OCI-LY3 (cell line): Measurements from ENCODE around the gene MEG3.

Experiments
- H2AFZ ChIP-seq: fragments of 200-600, 300-600 bp; shearing (Covaris generic); 2 replicates; pipeline ENCODE4 v1.6.0; 2014; ENCODE audit warnings: antibody characterized with exemption, low read depth, low read length
- H3K27ac ChIP-seq: fragments of 200-600, 300-600 bp; sonication (generic); 2 replicates; pipeline ENCODE4 v1.5.1; 2014; ENCODE audit warnings: mild to moderate bottlenecking, low read length, moderate library complexity, mixed read lengths
- H3K27me3 ChIP-seq: fragments of 200-600, 300-600 bp; sonication (generic); 2 replicates; pipeline ENCODE4 v1.6.1; 2014; ENCODE audit warnings: low read depth, low read length, mixed read lengths
- H3K36me3 ChIP-seq: fragments of 200-600, 300-600 bp; sonication (generic); replicated peaks from 2 replicates; pipeline ENCODE3; 2014; ENCODE audit warnings: low read depth, low read length, mixed read lengths
- H3K4me1 ChIP-seq: fragments of 300-600, 200-600 bp; sonication (generic); 2 replicates; pipeline ENCODE4 v1.6.1; 2014; ENCODE audit warnings: low read length, mixed read lengths
- H3K4me2 ChIP-seq: fragments of 200-600, 300-600 bp; sonication (generic); 2 replicates; pipeline ENCODE4 v1.6.1; 2014; ENCODE audit warnings: low read length, mixed read lengths
- H3K4me3 ChIP-seq: fragments of 300-600, 200-600 bp; sonication (generic); 2 replicates; pipeline ENCODE4 v1.5.1; 2014; ENCODE audit warnings: antibody characterized with exemption, mild to moderate bottlenecking, low read length, moderate library complexity
- H3K79me2 ChIP-seq: fragments of 300-600, 200-600 bp; shearing (Covaris generic); 2 replicates; pipeline ENCODE4 v1.6.1; 2014; ENCODE audit warnings: mild to moderate bottlenecking, low read length, mixed read lengths
- H3K9ac ChIP-seq: fragments of 300-600, 200-600 bp; shearing (Covaris generic); 2 replicates; pipeline ENCODE4 v1.6.0; 2014; ENCODE audit warnings: mild to moderate bottlenecking, low read length, moderate library complexity
- H3K9me3 ChIP-seq: fragments of 200-600, 300-600 bp; shearing (Covaris generic); 2 replicates; pipeline ENCODE4 v1.6.1; 2014; ENCODE audit warnings: low read length, mixed read lengths; ENCODE audit not compliant: insufficient read depth
- H4K20me1 ChIP-seq: fragments of 200-600, 300-600 bp; sonication (generic); 2 replicates; pipeline ENCODE4 v1.6.1; 2016; ENCODE audit warnings: low read length, mixed read lengths; ENCODE audit not compliant: insufficient read depth
- EZH2phosphoT487 ChIP-seq: fragments of 200-600 bp; shearing (Covaris generic); IDR thresholded peaks from 2 replicates; pipeline ENCODE4 v1.6.1; 2018; ENCODE audit warnings: antibody characterized with exemption, mixed run types, low read depth
- TF ChIP-seq, protein P1 (sequence below): fragments of 200-600, 300-600 bp; sonication (generic); IDR thresholded peaks from 2 replicates; pipeline ENCODE4 v1.5.1; 2014; ENCODE audit warnings: antibody characterized with exemption, low read length, low read depth

MEG3 gene

DNA sequence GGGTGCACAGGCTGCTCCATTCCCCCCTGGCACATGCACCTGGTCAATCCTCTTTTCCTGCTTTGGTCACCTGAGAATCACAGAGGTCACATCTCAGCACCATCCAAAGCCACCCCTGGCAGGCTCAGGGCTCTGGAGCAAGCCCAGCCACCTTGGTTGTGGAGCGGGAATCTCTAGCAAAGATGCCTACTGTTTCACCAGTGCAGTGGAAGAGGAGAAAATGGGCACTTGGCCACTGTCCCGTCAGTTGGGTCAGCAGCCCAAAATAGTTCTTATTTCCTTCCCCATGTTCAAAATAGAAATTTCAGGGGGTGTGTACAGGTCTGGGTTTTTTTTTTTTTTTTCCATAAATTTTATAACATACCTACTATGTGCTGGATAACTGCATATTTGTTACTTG, 59.3 kb downstream of the MEG3 start:
- Histone ChIP-seq H3K4me3 (no peak overlapping the region), H3K27me3 (peaks cover 4% of the 10 kb centered on the region; the same call in 1 of the 2 replicates), H3K27ac (no peak overlapping the region), H4K20me1 (no peaks in the 10 kb centered on the region), H3K36me3 (no peaks in the 10 kb centered on the region), H3K4me1 (no peaks in the 10 kb centered on the region), H3K9me3 (no peaks in the 10 kb centered on the region), H3K4me2 (no peak overlapping the region), H2AFZ (no peak overlapping the region), H3K79me2 (no peaks in the 10 kb centered on the region), H3K9ac (no peak overlapping the region)
- TF ChIP-seq EZH2phosphoT487, result no peak
- TF ChIP-seq, protein P1, sequence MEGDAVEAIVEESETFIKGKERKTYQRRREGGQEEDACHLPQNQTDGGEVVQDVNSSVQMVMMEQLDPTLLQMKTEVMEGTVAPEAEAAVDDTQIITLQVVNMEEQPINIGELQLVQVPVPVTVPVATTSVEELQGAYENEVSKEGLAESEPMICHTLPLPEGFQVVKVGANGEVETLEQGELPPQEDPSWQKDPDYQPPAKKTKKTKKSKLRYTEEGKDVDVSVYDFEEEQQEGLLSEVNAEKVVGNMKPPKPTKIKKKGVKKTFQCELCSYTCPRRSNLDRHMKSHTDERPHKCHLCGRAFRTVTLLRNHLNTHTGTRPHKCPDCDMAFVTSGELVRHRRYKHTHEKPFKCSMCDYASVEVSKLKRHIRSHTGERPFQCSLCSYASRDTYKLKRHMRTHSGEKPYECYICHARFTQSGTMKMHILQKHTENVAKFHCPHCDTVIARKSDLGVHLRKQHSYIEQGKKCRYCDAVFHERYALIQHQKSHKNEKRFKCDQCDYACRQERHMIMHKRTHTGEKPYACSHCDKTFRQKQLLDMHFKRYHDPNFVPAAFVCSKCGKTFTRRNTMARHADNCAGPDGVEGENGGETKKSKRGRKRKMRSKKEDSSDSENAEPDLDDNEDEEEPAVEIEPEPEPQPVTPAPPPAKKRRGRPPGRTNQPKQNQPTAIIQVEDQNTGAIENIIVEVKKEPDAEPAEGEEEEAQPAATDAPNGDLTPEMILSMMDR, result no peak

DNA sequence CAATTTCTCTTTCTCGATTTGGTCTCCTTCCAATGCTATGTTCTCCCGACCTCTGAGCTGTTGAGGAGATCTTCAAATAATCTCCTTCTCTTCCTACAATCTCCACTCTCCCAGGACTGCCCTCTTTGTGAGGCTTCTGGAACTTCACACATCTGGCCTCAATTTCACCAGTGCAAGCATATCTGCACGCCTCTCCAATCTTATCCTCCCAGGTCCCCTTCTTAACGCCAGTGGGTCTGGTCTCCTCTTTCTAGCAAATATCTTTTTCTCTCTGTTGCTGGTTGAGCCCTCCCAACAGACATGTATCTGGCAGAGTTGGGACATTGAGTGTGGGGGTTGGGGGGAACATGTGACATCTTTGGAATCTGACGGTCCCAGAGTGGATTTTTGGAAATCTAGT, 59.7 kb downstream of the MEG3 start:
- H3K4me3 ChIP-seq, result no peak overlapping the region
- H3K4me2 ChIP-seq, result no peak overlapping the region
- H3K79me2 ChIP-seq, result no peaks in the 10 kb centered on the region
- H3K36me3 ChIP-seq, result no peaks in the 10 kb centered on the region
- no peaks in the 10 kb centered on the region for H3K9me3 ChIP-seq
- TF ChIP-seq, protein P1, result no peak
- no peak for TF ChIP-seq EZH2phosphoT487
- no peaks in the 10 kb centered on the region for H4K20me1 ChIP-seq
- H3K9ac ChIP-seq, result no peak overlapping the region
- H3K4me1 ChIP-seq, result no peaks in the 10 kb centered on the region
- peaks cover 4% of the 10 kb centered on the region; the same call in 1 of the 2 replicates for H3K27me3 ChIP-seq
- no peak overlapping the region for H3K27ac ChIP-seq
- no peak overlapping the region for H2AFZ ChIP-seq

DNA sequence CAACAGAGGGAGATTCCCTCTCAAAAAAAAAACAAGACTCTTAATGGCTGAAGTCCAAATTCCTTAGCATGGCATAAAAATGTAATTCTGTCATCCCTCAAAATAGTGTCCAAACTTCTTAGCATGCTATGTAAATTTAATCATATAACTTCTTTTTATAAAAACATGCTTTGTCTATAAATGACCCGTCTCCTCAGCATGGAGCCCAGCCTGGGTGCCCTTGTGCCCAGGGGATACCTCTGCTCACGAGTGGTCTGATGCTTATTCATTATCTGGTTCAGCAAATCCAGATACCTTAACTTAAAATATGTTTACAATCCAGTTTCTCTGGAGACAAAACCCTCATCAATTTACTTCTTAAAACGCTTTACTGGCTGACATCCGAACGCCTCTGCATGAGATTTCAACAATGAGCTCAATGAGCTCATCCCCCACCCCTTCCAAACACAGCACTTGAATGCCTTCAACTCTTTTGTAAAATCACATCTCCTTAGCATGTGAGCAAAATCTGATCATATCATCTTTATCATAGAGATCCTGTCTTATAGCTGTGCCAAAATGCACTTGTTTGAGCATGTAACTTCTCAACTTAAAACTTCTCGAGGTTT, 61.9 kb downstream of the MEG3 start:
- no peak overlapping the region for H3K4me3 ChIP-seq
- no peaks in the 10 kb centered on the region for H3K36me3 ChIP-seq

DNA sequence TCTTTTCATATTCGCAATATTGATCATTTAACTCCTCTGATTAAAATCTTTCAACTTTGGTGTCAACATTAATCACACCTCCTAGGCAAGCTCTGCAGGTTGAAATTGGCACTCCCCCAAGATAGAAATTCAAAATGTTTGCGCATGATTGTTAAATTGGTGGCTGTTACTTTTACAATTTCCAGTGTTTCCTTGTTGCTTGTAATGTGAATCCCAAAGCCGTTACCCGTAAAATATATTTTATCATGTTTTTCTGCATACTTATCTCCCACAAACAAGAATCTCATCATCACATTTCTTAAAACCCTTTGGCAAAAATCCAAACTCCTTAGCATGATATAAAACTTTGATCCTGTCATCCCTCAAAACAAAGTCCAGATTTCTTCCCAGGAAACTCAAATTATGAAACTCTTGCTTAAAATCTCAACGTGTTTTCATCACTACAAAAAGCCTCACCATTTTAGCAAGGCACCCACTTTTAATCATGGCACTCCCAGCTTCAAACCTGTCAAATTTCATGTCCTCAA, 62.9 kb downstream of the MEG3 start:
- peaks cover 4% of the 10 kb centered on the region; the same call in 1 of the 2 replicates for H3K27me3 ChIP-seq
- no peak overlapping the region for H3K27ac ChIP-seq
- H3K9ac ChIP-seq, result no peak overlapping the region
- no peaks in the 10 kb centered on the region for H3K4me1 ChIP-seq
- no peak overlapping the region for H3K4me2 ChIP-seq
- H4K20me1 ChIP-seq, result no peaks in the 10 kb centered on the region
- H3K36me3 ChIP-seq, result no peaks in the 10 kb centered on the region
- H3K9me3 ChIP-seq, result no peaks in the 10 kb centered on the region
- H2AFZ ChIP-seq, result no peak overlapping the region
- no peaks in the 10 kb centered on the region for H3K79me2 ChIP-seq
- TF ChIP-seq EZH2phosphoT487, result no peak
- TF ChIP-seq, protein P1, result no peak
- H3K4me3 ChIP-seq, result no peak overlapping the region

More for the DNA sequence above, 61.9 kb downstream of the MEG3 start:
- Histone ChIP-seq H3K9ac (no peak overlapping the region), H4K20me1 (no peaks in the 10 kb centered on the region), H3K79me2 (no peaks in the 10 kb centered on the region), H3K4me2 (no peak overlapping the region), H3K27me3 (peaks cover 4% of the 10 kb centered on the region; the same call in 1 of the 2 replicates), H2AFZ (no peak overlapping the region), H3K9me3 (no peaks in the 10 kb centered on the region), H3K4me1 (no peaks in the 10 kb centered on the region), H3K27ac (no peak overlapping the region)
- TF ChIP-seq, protein P1, result no peak
- TF ChIP-seq EZH2phosphoT487, result no peak
